ENCODE measurements around the gene RBSN.

DNA sequence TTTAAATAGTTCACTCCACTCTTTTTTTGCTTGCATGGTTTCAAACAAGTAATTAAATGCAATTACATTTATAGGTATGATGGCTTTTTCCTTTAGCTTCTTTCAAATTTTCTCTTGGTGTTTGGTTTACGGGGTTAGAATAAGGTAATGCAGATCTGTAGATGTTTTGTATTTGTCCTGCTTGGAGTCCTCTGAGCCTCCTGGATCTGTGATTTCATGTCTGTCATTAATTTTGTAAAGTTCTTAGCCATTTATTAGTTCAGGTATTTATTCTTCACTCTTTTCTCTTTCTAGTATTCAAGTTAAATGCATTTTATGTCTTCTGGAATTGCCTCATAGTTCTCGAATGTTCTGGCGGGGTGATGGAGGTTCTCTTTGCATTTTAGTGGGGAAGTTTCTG is 32.5 kb downstream of the RBSN start:
- TF ChIP-seq CTCF (IDR thresholded peaks at IDR 0.05; ENCODE audit: insufficient read depth, low read length) (no peak), SPI1 (IDR thresholded peaks at IDR 0.05; ENCODE audit: borderline replicate concordance, low read depth) (no peak), POLR2AphosphoS5 (IDR thresholded peaks at IDR 0.05; ENCODE audit: low read depth) (no peak), GABPA (IDR thresholded peaks at IDR 0.05; ENCODE audit: low read depth) (no peak)
- TF ChIP-seq, protein P1, sequence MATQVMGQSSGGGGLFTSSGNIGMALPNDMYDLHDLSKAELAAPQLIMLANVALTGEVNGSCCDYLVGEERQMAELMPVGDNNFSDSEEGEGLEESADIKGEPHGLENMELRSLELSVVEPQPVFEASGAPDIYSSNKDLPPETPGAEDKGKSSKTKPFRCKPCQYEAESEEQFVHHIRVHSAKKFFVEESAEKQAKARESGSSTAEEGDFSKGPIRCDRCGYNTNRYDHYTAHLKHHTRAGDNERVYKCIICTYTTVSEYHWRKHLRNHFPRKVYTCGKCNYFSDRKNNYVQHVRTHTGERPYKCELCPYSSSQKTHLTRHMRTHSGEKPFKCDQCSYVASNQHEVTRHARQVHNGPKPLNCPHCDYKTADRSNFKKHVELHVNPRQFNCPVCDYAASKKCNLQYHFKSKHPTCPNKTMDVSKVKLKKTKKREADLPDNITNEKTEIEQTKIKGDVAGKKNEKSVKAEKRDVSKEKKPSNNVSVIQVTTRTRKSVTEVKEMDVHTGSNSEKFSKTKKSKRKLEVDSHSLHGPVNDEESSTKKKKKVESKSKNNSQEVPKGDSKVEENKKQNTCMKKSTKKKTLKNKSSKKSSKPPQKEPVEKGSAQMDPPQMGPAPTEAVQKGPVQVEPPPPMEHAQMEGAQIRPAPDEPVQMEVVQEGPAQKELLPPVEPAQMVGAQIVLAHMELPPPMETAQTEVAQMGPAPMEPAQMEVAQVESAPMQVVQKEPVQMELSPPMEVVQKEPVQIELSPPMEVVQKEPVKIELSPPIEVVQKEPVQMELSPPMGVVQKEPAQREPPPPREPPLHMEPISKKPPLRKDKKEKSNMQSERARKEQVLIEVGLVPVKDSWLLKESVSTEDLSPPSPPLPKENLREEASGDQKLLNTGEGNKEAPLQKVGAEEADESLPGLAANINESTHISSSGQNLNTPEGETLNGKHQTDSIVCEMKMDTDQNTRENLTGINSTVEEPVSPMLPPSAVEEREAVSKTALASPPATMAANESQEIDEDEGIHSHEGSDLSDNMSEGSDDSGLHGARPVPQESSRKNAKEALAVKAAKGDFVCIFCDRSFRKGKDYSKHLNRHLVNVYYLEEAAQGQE (IDR thresholded peaks at IDR 0.05; ENCODE audit: insufficient replicate concordance, low read depth): no peak
